ENCODE measurements around the gene OTX2.

OTX2 gene

DNA sequence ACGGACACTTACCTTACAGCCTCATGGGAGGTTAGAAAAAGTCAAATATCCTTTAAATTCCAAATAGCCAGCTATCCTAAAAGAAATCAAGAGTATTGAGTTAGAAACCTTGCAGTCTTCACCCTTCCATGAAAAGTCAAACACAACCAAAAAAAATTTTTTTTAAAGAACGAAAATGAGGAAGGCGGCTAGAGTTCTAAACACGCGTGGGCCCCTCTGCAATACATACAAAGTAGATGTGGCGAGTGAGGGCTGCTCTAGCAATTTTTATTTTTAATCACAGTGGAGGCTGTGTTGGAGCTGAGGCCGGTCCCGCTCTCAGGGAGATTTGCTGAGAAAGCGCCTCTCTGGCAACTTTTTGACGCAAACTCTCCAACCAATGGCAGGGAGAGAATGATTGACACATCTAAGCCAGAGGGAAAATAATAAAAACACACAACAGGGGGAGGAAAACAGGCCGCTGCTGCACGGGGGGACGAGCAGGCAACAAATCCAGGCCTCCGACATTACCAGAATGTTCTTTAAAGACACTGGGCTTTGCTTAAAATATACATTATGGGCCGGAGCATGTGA lies at the start of gene OTX2:
OTX2 (minus strand) TSS at position 333 of the 573 bp plus-strand sequence. CDS start 5,023 bp downstream, outside the sequence.
- no peak for DNase-seq

DNA sequence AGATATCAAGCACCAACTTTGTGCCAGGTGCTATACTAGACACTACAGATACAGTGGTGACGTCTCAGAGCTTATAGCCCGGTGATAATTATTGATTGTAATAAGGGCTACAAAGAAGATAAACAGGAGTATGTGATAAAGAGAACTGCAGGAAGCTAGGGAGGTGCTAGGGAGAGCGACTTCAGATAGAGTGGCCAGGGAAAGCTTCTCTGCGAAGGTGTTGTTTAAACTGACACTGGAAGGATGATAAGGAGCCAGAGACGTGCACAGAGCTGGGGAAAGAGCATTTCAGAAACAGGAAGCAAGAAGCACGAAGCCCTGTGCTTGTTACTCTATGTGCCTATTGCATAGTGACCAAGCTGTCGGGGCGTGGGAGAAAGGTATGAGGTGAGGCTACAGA lies 48.1 kb upstream of the OTX2 start:
- DNase-seq: no peak

DNA sequence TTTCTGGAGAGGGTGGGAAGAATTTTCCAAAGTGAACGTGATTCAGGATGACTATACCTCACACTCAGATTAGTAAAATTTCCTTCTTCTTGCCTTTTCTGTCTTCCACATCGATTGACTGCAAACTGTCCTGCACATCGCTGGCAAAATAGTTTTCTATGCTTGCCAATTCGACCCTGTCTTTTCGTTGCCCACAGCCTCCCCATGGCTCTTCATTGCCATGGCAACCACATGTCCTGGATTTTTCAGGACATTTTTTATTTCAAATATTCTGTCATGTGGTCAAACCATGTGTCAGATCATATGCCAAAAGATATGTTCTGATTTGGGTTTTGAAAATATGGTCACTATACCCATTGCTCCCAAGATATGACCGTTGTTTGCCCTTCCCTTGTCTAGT lies 46.9 kb upstream of the OTX2 start:
- no peak for DNase-seq

DNA sequence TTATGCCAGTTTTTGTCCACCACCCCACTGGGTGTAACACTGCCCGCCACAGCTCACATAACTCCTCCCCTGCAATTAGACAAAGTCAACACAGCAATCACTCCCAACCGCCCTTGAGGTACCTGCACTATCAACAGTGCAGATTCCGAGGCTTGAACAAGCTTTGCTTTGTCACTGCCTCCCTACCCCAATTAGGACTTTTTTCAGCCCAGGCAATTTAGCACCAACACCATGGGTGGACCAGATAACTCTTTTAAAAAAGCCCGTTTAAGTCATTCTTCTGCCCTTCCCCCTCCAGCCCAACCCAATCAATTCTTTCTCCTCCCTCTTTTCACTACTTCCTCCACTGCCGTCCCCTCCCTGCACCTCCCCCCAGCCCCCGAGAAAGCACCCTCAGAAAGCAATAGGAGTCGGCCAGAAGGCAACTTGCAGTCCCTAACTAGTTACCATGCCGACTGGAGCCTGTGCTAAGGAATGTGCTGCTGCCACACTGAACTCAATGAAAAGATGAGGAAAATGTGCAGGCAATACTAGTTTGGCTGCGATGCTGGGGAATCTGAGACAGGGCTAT lies 45.7 kb upstream of the OTX2 start:
- DNase-seq: peak; percentile 65 to 95 (median 81)

DNA sequence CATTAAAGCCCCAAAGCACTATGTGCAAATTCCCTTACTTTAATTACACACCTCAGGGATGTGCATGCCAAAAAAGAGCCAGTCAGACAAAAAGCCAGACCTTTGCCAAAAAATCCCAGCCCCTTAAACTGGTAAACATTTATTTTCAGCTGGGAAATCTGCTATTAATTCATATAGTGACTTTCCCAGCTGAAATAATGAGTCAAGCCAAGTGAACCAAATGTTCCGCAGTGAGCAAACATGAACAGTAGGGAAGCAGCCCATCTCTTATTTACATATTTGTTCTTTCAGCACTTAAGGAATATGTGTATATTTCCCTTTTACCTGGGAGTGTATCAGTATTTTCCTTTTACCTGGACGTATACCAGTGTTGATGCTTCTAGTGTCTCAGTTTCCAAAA lies 44.0 kb upstream of the OTX2 start:
- DNase-seq: peak in 2 of 3 experiments; percentile 27 to 74

- DNase-seq: no peak
Measured at GRCh38 chr14:56846970-56847930, 37.0 kb upstream of the OTX2 start.

DNA sequence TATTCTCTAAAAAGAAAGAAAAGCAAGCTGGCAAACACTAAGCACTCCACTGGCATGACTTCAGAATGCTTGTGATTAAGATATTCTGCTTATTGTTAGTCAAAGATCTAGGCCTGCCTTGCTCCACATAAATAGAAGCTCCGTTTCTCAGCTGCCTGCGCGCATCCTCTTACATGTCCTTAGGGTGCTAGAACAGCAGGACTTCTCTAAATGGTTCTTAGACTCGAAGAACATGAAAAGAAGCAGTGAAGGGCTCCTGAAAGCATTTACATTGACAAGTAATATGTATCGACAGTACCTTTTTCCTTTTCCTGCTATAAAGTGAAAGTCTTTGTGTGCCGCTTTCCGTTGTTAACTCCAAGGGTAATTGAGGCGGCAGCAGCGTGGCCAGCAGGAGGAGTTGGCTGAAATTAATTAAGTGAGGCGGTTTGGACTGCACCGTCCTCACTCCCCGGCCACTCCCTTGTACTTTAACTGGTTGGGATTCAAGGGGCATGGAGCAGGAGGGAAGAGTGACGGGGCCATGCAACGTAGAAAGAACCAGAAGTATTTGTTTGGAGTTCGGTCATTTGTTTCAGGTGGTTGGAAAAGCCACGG lies 34.2 kb upstream of the OTX2 start:
- no peak for DNase-seq

GRCh38 chr14:56841611-56842010 lies 31.3 kb upstream of the OTX2 start:
- DNase-seq: no peak

- DNase-seq: no peak
Measured at GRCh38 chr14:56840221-56840620, 29.9 kb upstream of the OTX2 start.

- no peak for DNase-seq
Measured at GRCh38 chr14:56829151-56829550, 18.9 kb upstream of the OTX2 start.

GRCh38 chr14:56826214-56826613 lies 15.9 kb upstream of the OTX2 start:
- DNase-seq: no peak

- peak in 2 of 3 experiments; percentile 62 to 88 for DNase-seq
Measured at GRCh38 chr14:56821805-56822610, 11.7 kb upstream of the OTX2 start.

DNA sequence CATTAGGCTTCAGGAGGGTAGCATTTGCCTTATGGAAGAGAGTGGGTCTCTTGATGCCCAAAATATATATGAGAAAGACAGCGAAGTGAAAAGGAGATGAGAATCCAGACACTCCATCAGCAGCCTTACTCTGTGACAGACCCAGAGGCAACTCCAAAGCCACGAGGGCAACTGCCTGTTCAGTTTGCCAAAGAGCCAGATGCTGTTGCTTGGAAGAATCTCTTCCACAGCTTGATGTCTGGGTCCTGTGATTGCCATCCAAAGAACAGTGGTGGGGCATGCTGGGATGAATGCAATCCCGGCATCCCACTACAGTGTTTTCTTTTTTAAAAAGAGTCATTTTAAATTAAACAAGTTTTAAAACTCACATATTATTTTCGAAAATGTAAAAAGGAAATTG lies 10.9 kb upstream of the OTX2 start:
- DNase-seq: no peak

GRCh38 chr14:56817396-56817921 lies 7.2 kb upstream of the OTX2 start:
- DNase-seq: no peak

DNA sequence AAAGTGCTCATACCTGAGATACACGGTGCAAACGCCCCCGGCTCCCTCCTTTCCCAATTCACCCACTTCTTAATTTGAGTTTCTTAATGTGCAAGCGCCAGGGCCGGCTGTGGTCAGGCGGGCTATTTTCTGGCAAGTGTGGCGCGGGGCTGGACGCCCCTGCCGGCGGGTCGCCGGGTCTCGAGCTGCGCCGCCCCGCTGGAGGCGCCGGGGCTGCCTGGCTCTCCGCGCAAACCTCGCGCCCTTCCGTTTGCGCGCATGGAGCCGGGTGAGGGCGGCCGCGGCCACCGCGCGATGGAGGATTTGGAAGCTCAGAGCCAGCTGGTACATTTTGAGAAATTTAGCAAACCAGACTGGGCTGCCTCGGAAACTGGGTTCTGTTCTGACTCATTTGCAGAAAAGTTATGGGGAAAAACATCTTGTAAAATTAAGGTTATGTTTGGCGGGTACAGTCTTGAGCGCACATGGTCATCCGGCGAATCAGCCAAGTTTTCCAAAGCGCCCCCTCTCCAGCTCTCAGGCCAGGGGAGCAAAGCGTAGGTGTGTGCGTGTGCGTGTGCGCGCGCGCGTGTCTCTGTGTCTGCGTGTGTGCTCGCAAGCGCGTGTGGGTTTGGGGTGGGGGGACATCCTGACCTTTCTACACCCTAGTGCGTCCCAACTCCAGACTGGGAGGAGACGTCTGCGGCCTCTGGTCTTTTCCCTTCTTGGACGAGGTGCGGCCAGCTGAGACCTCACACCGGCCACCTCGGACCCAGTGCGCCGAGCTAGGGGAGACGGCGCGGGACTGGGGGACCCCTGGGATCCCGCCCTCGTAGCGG lies 6.5 kb upstream of the OTX2 start:
- DNase-seq: no peak

GRCh38 chr14:56815745-56816144 lies 5.5 kb upstream of the OTX2 start:
- DNase-seq: no peak

GRCh38 chr14:56814969-56815700 lies 4.9 kb upstream of the OTX2 start:
- DNase-seq: no peak

GRCh38 chr14:56814519-56814959 lies 4.3 kb upstream of the OTX2 start:
- no peak for DNase-seq

DNA sequence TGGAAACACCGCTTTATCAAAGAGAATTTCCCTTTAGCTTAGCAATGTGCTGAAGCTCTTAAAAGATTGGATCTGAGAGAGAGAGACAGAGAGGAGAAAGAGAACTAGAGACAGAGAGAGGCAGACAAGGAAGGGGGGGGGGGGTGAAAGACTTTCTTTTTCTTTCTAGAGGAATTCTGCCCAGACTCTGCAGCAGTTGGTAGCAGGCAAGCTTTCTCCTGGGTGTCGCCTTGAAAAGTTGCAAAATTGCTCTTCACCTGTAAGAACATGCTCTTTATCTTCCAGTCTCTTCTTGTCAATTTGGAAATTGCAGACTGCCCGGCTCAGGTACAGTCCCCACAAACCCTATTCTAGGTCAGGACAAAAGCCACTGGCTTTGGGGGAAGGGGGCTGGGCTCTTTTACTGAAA lies 2.9 kb upstream of the OTX2 start:
- no peak for DNase-seq

GRCh38 chr14:56812364-56813141 lies 2.3 kb upstream of the OTX2 start:
- no peak for DNase-seq

Data from NCI-H1417 (cell line).